Fibroblast of gingiva (primary cell): ENCODE results near the gene RNPEPL1.
A peak's percentile ranks its signal among the peaks of the same experiment; 100 is the strongest.

ENCODE experiments used
- DNase-seq: peaks from one replicate; pipeline ENCODE4 v3.0.0-alpha.2; 2011; ENCODE audit warnings: low read depth

RNPEPL1 gene

DNA sequence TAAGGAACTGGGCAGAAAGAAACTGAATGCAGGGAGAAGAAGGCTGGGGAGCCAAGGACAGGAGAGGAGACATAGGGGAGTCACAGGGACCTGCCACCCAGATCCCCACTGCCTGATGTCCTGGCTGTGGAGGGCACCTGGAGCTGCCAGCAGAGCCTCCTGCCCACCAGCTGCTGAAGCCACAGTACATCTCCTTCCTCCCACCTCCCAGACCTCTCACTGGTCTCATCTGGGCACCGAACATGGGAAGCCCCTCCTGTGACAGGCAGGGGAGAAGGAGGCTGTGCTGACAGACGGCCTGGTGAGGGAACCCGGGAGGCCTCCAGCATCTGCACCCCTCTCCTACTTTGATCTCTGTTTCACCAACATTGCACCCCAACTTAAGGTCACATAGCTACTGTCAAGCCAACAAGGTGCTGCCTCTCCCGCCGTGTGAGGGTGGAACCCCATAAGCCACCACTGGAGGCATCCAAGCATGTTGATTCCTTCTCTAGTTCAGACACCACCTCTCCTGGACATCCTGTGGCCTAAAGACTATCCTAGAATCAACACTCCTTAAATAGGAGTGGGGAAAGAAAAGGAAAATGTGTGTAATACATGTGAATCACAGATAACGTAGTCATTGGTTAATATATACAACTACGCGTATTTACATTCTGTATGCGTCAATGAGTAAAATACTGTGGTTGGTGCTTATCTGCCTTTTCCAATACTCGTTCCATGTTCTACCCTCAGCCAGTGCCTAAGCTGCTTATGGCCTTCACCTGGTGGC lies 3.5 kb upstream of the RNPEPL1 start:
- DNase-seq, result no peak

DNA sequence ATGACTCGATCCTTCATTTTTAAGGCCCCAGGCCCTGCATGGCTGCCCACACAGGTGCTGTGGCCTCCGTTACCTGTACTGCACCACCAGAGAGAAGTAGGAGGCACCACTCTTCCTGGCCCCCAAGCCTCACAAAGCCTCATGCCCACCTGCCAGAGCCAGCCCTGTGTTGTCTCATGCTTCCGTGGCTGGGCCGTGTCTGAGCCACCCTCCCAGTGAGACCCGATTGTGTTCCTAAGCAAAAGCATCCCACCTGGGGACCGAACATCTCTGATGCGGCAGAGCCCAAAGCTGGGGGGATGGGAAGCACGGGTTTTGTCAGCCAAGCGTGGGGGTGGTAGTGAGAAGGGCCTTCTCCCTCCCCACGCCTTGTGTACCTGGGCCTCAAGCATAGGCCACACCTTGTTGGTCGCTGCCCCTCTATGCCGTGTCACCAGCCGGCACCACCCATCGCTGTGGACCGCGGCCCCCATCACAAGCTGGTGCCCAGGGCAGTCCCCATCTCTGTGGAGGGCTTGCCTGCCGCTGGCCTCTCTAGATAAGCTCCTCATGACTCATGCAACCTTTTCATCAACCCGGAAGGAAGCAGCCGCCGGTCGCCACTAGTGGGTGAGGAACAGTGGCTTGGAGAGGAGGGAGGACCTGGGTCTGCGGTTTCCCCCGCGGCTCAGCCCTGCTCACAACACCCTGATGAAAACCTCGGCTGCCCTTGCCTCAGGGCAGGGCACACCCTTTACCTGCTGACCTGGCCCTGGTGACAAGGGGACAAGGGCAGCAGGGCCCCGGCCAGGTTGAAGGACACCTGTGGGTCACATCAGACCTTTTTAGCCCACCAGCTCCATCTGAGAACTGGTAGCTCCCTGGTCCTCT lies 2.7 kb upstream of the RNPEPL1 start:
- DNase-seq, result peak; percentile 32

DNA sequence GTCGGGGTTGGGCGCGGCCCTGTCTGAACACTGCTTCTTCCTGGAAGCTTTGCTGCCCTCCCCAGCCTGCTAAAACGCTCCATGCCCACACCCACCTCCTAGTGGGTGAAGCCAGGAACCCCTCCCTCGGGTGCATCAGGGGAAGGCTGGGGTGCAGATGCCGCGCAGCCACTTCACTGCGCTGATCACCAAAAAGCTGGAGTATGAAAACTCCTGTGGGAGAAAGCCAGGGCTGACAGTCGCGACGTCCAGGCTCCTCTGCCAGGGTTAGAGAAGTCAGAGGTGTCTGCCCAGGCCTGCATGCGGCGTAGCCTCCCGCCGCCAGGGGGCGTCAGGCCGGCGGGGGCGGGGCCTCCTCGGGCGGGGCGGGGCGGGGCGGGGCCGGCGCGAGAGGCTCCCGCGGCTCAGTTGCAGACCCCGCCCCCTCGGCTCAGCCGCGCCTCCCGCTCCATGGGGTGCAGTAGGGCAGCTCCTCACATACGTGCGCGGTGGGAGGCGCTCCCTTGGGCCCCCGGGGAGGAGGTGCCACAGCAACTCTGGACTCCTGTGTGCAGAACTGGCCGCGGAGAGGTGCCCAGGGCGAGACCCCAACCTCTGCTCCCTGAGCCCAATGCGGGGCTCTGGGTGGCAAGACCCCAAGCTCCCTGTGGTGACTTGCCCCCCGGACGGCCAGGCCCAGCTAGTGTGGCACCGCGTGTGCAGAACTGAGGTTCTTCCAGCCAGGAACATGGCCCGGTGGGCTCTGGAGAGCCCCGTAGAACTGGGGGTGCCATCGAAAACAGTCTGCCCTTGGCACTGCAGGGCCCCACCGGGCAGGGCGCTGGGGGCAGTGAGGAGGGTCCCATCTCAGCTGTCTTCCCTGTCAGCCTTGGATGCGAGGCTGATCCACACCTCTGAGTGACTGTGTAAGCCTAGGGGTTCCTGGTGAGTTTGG lies 1.8 kb upstream of the RNPEPL1 start:
- peak; percentile 87 for DNase-seq

DNA sequence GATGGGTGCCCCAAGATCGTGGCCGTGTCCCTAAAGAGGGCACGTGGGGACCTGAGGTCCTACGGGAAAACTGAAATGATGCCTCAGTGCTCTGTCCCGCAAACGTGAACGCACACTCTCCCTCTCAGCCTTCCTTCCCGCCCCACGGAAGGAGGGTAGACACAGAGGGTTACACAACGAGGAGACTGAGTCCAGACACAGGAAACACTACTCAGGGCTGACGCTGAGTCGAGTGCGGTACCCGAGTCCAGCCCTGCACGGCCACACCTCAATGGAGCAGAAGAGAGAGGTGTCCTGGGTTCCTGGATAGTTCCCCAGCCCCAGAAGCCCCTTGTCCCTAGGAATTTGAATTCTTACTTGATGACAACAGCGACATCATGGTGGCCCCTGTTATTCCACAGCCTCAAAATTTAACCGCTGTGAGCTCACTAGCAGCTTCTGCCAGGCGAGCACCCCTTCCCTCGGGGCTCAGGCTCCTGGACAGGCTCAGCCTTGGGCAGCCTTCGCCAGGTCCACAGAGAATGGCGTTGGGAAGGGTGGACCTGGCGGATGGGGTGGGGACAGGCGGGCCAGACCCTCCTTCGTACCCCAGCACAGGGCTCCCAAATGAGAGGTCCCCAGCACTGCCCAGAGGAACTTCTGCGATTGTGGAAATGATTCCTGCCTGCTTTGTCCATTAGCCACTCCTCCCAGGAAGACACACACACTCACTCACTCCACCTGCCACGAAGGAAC lies 980 bp upstream of the RNPEPL1 start:
- DNase-seq, result no peak

DNA sequence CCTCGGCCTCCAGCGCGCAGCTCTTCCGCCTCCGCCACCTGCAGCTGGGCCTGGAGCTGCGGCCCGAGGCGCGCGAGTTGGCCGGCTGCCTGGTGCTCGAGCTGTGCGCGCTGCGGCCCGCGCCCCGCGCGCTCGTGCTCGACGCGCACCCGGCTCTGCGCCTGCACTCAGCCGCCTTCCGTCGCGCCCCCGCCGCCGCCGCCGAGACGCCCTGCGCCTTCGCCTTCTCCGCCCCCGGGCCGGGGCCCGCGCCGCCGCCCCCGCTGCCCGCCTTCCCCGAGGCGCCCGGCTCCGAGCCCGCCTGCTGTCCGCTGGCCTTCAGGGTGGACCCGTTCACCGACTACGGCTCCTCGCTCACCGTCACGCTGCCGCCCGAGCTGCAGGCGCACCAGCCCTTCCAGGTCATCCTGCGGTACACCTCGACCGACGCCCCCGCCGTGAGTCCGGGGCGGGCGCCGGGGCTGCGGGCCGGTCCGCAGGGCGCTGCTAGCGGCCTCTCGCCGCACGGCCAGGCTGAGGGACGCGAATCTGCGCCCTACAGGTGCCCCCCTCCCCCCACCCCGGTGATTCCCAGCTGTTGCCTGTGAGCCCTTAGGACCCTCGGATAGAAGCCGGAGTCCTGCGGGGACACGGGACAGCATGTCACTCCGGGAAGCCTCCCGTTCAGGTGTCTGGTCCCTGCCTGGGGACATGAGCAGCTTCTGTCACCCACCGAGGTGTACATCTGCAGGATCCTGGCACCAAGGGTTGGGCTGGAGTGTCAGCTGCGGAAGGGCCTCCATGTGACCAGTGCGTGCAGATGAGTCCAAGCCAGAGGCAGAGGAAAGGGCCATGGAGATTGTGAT lies 616 bp downstream of the RNPEPL1 start:
- DNase-seq, result peak; percentile 63

DNA sequence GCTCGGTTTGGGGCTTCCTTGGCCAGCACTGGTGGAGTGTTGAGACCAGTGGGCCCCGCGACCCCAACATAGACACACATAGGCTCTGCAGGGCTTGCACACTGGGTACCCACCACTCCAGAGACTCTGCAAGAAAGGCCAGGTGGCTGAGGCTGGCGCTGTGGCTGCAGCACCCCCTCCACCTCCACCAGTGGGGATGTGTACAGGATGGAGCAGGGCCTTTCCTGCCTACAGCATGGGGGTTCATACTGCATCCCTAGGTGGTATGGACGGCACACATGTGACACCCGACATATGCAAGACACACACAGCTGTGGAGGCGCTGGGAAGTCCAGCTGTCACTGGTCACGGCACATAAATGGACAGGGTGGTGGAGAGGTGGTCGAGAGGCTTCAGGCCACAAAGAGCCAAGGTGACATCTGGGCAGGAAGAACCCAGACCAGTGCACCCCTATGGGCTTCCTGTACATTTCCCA lies 1.3 kb downstream of the RNPEPL1 start:
- no peak for DNase-seq

DNA sequence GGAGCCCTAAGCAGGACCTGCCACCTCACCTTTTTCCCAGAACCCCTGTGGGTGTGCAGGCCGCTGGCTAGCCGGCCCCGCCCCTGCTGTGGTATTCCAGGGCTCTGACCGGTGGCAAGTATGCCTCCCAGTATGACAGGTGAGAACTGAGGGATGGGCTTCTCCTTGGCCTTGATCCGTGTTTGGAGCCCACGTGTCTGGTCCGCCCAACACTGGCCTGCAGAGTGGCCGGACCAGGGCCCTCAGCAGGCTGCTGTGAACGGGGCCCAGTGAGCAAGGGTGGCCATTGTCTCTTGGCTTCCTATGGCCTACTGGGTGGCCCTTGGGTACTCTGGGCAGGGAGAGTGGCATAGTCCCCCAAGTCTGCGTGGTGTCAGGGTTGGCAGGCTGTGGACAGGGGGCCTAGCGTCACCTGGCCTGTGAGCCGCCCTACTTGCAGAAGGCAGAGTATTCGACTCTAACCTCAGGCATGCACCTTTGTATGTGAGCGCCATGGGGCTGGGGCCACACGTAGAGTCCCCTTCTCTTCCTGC lies 1.8 kb downstream of the RNPEPL1 start:
- no peak for DNase-seq

DNA sequence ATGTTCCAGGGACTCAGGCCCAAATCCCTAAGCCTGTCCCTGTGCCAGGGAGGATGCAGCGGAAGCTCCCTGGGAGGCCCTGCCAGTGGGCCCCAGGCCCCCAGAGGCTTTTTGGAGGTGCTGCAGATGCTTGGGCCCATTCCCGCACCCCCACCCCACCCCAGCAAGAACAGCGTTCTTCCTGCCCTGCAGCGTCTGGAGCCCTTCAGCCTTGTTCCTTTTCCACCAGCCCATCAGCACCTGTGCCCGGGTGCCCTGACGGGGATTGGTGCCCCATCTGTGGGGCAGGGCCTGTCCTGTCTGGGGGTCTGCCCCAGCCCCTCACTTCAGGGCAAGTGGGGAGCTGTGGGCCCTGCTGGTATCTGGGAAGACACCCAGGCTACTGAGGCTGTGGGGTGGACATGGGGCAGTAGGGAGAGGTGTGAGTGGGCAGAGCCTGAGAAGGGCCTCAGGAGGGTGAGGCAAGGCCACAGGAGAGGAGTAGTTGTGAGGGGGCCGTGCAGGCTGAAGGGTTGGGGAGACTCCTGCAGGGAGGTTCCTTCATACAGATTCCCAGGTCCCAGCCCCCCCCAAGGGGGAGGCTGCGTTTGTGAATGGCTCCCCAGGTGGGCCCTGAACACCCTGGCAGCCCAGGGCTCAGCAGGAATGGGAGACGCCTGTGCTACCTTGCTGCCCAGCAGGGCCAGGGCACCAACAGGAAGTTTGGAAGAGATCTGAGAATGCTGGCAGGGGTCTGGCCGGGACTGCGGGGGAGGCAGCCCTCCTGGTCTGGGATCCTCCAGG lies 2.4 kb downstream of the RNPEPL1 start:
- DNase-seq, result no peak

DNA sequence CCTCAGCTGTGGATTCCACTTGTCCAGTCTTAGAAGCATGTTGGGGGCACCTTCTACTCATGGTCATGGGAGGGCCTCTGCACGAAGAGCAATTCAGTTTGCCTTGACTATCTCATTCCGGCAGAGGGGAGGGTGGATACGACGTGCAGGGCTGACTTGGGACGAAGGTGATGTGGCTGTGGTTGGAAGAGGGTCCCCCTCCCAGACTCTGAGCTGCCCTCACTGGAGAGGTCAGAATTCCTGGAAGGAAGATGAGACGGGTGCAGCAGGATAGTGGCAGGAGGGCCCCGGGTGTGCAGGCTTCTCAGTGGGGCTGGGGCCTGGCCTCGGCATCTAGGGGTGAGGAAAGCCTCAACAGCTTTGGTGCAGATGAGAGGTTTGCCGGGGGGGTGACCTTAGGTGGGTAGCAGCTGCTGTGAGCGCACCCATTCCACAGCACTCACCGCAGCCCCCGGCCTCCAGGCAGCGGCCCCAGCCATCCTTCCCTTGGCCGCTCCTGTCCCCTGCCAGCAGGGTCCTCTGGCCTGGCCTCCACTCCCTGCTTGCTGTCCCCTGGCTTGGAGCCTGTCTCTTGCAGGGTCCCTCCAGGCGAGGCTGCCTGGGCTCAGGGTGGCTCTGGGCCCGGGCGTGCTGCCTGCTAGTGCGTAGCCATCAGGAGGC lies 3.2 kb downstream of the RNPEPL1 start:
- DNase-seq, result no peak

DNA sequence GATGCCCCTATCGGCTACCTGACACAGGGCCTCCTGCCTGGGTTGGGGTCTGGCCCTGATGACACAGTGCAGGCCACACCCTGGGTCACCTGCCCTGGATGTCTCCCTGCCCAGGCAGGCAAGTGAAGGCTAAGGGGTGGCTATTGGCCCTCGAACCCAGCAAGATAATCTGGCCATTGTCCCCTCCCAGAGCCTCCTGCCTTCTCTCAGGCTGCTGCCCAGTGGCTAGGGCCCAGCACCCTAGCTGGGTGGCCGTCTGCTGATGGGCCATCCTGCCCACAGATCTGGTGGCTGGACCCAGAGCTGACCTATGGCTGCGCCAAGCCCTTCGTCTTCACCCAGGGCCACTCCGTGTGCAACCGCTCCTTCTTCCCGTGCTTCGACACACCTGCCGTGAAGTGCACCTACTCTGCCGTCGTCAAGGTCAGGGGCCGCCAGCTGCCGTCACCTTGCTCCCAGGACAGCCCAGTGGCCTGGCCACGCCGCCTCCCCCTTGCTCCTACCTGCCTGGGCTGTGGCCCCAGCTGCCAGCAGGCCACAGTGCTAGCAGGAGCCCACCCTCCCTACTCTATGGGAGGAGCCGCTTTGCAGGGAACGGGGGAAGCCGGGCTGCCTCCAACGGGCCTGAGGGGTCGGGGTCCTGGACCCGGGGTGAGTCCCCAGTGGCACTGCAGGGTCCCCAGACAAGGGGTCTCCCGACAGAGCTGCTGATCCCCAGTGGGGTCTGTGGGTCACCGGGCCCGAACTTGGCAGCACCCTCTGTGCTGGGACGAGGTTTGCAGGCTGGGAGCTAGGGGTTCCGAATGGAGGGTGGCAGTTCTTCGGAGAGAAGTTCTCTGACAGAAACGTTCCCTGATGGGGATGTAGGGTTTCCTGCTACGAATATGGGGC lies 4.1 kb downstream of the RNPEPL1 start:
- no peak for DNase-seq

DNA sequence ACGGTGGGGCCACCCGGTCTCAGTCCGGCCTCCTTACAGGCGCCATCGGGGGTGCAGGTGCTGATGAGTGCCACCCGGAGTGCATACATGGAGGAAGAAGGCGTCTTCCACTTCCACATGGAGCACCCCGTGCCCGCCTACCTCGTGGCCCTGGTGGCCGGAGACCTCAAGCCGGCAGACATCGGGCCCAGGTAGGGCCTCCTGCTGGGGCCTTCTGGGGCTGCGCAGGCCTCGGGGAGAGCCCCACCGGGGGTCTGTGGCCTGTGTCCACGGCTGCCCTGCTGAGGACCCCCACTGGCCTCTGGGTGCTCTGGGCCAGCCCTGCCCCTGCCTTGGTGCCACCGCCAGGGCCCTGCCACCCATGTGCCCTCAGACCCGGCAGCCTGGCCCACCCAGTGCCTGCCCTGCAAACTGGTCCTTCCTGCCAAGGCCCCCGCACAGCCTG lies 4.8 kb downstream of the RNPEPL1 start:
- DNase-seq, result no peak

DNA sequence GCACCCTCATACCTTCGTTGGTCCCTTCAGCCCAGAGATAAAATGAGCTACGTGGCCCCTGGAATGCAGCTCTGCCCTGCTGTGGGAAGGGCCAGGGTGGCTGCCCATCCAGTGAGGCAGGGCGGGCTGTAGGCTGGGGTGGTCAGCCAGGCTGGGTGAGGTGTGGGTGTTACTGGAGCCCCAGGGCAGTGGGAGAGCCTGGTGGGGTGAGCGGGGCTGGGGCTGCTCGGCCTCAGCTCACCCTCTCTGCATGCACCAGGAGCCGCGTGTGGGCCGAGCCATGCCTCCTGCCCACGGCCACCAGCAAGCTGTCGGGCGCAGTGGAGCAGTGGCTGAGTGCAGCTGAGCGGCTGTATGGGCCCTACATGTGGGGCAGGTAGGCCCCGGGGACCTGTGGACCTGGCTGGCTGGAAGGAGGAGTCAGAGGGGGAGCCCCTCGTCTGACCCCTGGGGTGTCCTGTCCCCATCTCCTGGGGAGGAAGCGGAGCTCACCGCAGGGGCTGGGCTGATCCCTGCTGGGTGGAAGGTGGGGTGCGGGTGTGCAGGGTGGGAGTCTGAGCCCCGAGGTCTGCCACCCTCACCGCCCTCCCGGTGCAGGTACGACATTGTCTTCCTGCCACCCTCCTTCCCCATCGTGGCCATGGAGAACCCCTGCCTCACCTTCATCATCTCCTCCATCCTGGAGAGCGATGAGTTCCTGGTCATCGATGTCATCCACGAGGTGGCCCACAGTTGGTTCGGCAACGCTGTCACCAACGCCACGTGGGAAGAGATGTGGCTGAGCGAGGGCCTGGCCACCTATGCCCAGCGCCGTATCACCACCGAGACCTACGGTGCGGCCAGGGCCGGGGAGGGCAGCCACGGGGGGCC lies 5.5 kb downstream of the RNPEPL1 start:
- DNase-seq, result no peak

DNA sequence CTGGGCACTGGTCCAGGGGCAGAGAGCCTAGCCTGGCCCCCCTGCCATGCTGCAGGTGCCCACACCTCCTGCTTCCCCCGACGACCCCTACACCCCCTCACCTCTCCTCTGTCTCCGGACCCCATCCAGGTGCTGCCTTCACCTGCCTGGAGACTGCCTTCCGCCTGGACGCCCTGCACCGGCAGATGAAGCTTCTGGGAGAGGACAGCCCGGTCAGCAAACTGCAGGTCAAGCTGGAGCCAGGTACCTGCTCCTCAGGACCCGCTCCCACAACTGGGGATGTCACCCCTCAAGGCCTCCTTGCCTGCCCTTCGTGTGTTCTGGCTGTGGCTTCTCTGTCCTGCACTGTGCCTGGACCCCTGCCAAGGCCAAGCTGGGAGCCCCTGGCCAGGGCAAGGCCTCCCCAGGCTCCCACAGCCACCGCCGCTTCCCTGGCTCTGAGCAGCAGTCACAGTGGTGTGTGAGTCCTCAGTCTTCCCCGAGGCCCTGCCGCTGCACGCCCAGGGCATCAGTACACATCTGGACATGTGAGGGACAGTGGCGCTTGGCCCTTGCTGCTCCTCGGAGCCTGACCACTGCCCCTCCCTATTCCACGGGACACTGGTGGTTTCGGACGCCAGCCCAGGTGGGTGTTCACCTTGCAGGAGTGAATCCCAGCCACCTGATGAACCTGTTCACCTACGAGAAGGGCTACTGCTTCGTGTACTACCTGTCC lies 6.3 kb downstream of the RNPEPL1 start:
- DNase-seq, result no peak

DNA sequence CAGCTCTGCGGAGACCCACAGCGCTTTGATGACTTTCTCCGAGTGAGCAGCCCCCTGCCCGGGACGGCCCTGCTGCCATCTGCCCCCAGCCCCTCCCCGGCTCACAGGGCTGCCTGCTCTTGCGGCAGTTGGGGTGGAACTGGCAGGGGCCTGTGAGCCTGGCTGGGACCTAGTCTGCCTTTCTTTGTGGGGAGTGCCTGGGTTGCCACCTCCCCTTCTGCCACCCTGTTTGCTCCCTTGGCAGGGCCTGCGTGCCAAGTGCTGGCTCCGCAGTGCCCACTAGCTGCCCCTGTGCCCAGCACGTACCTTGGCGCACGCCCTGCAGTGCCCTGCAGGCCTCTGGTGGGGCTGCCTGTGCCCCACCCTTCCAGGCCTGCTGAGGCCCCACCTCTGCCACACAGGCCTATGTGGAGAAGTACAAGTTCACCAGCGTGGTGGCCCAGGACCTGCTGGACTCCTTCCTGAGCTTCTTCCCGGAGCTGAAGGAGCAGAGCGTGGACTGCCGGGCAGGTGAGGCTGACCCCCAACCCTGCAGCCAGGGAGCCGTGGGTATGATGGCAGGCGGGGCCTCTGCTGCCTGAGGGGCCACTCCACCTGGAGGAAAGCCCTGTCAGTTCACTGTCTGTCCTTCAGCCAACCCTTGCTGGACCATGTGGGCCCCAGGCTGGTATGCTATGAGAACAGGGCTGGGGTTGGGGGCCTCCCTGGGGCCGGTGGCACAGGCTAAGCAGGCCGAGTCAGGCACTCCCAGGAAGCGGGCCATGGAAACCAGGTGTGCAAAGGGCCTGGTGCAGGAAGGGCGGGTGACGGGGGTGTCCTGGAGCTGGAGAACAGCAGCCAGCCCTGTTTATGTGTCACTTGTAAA lies 7.0 kb downstream of the RNPEPL1 start:
- DNase-seq, result no peak

DNA sequence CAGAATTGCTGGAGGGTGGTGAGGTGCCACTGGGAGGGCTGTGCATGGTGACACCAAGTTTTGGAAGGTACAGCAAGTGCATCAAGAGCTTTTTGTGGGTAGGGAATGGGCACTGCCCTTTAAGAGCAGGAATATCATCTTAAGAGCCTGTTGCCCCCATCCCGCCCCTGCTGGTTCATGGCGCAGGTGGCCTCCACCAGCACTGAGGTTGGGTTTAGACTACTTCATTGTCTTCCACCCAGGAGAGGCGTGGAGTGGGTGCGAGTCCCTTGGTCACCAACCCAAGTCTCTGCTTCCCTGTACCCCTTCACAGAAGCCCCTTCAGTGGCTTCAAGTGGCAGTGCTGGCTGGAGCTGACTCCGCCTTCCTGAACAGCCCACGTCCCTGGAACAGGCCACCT lies 7.8 kb downstream of the RNPEPL1 start:
- DNase-seq, result no peak
